ENCODE data around the gene TRIM59. TPM values are rescaled to one million over a fixed set of nuclear protein-coding genes. Genes with fewer than 3 reads are reported as not detected.
A peak's percentile ranks its signal among the peaks of the same experiment; 100 is the strongest.

TRIM59 gene
- total RNA-seq, 1 experiment from 2014 or later: 20.8 TPM

- H3K27ac Mint-ChIP-seq (ENCODE audit: unreplicated experiment): no peak overlapping the region
- CTCF ChIA-PET: no interaction called here
- H3K4me1 Mint-ChIP-seq (ENCODE audit: low read depth, unreplicated experiment): peaks cover 29% of the 10 kb centered on the region
- H3K4me3 Mint-ChIP-seq (ENCODE audit: low read depth, unreplicated experiment): no peak overlapping the region
- peaks cover 2% of the 10 kb centered on the region for H3K9me3 Mint-ChIP-seq (ENCODE audit: low read depth, unreplicated experiment)
- DNase-seq: no peak
- no peak for TF ChIP-seq CTCF (IDR thresholded peaks at IDR 0.05; ENCODE audit: unreplicated experiment)
- H3K36me3 Mint-ChIP-seq (ENCODE audit: insufficient read depth, unreplicated experiment): peaks cover 23% of the 10 kb centered on the region
- no peaks in the 10 kb centered on the region for H3K27me3 Mint-ChIP-seq (ENCODE audit: unreplicated experiment)
- BruUV-seq (replicated peaks): no TSS peak
- intact Hi-C loops (cut with micrococcal nuclease; ENCODE audit: unreplicated experiment): no loop called here
Observed at GRCh38 chr3:160451602-160452001, 2.0 kb upstream of the TRIM59 start.

- Mint-ChIP-seq H3K27me3 (ENCODE audit: unreplicated experiment) (no peaks in the 10 kb centered on the region), H3K9me3 (ENCODE audit: low read depth, unreplicated experiment) (peaks cover 2% of the 10 kb centered on the region), H3K4me3 (ENCODE audit: low read depth, unreplicated experiment) (peak overlapping the region; percentile 100), H3K36me3 (ENCODE audit: insufficient read depth, unreplicated experiment) (peaks cover 23% of the 10 kb centered on the region), H3K4me1 (ENCODE audit: low read depth, unreplicated experiment) (peaks cover 36% of the 10 kb centered on the region), H3K27ac (ENCODE audit: unreplicated experiment) (peak overlapping the region; percentile 100)
- TF ChIP-seq CTCF (IDR thresholded peaks at IDR 0.05; ENCODE audit: unreplicated experiment): no peak
- CTCF ChIA-PET: interaction anchor here (0.6 to 1.8 kb wide), 2 partner anchors 14 to 1474 kb away, joined by 5 to 6 read pairs; no protein-coding TSS in a partner anchor
- no TSS peak for BruUV-seq (replicated peaks)
- intact Hi-C loops (cut with micrococcal nuclease; ENCODE audit: unreplicated experiment): no loop called here
- DNase-seq: no peak
Observed at GRCh38 chr3:160450846-160451245, 1.3 kb upstream of the TRIM59 start.

- CTCF ChIA-PET: interaction anchor here (0.6 to 1.8 kb wide), 7 partner anchors 9 to 212 kb away, joined by 3 to 15 read pairs (median 3); no protein-coding TSS in a partner anchor
- DNase-seq: no peak
- intact Hi-C loops (cut with micrococcal nuclease; ENCODE audit: unreplicated experiment): loop anchor here (2.0 to 10.0 kb wide), 3 partner anchors 38 to 496 kb away; no protein-coding TSS in a partner anchor
- H3K4me1 Mint-ChIP-seq (ENCODE audit: low read depth, unreplicated experiment): peaks cover 45% of the 10 kb centered on the region
- peaks cover 2% of the 10 kb centered on the region for H3K9me3 Mint-ChIP-seq (ENCODE audit: low read depth, unreplicated experiment)
- no peak for TF ChIP-seq CTCF (IDR thresholded peaks at IDR 0.05; ENCODE audit: unreplicated experiment)
- no peaks in the 10 kb centered on the region for H3K27me3 Mint-ChIP-seq (ENCODE audit: unreplicated experiment)
- H3K36me3 Mint-ChIP-seq (ENCODE audit: insufficient read depth, unreplicated experiment): peaks cover 23% of the 10 kb centered on the region
- BruUV-seq (replicated peaks): no TSS peak
- peak overlapping the region; percentile 100 for H3K27ac Mint-ChIP-seq (ENCODE audit: unreplicated experiment)
- H3K4me3 Mint-ChIP-seq (ENCODE audit: low read depth, unreplicated experiment): peak overlapping the region; percentile 100
Observed at GRCh38 chr3:160448845-160449635, 546 bp downstream of the TRIM59 start.

GRCh38 chr3:160447544-160447943, 2.0 kb downstream of the TRIM59 start:
- TF ChIP-seq CTCF (IDR thresholded peaks at IDR 0.05; ENCODE audit: unreplicated experiment): no peak
- no TSS peak for BruUV-seq (replicated peaks)
- H3K27me3 Mint-ChIP-seq (ENCODE audit: unreplicated experiment): no peaks in the 10 kb centered on the region
- H3K4me3 Mint-ChIP-seq (ENCODE audit: low read depth, unreplicated experiment): peak overlapping the region; percentile 100
- H3K36me3 Mint-ChIP-seq (ENCODE audit: insufficient read depth, unreplicated experiment): peaks cover 35% of the 10 kb centered on the region
- CTCF ChIA-PET: interaction anchor here (0.6 kb wide), 2 partner anchors 24 to 414 kb away, joined by 3 to 4 read pairs; no protein-coding TSS in a partner anchor
- no peak overlapping the region for H3K27ac Mint-ChIP-seq (ENCODE audit: unreplicated experiment)
- H3K4me1 Mint-ChIP-seq (ENCODE audit: low read depth, unreplicated experiment): peaks cover 45% of the 10 kb centered on the region
- DNase-seq: no peak
- H3K9me3 Mint-ChIP-seq (ENCODE audit: low read depth, unreplicated experiment): peaks cover 2% of the 10 kb centered on the region
- intact Hi-C loops (cut with micrococcal nuclease; ENCODE audit: unreplicated experiment): loop anchor here (5.0 to 10.0 kb wide), 2 partner anchors 45 to 497 kb away; no protein-coding TSS in a partner anchor

All from Calu3 (cell line).